HG03139 (cell line): ENCODE data around the gene FST.

Source experiments
- ATAC-seq: cut with Tn5 transposase; IDR thresholded peaks from one replicate; pipeline ENCODE4 v1.9.1; 2021; ENCODE audit not compliant: unreplicated experiment

FST gene

DNA sequence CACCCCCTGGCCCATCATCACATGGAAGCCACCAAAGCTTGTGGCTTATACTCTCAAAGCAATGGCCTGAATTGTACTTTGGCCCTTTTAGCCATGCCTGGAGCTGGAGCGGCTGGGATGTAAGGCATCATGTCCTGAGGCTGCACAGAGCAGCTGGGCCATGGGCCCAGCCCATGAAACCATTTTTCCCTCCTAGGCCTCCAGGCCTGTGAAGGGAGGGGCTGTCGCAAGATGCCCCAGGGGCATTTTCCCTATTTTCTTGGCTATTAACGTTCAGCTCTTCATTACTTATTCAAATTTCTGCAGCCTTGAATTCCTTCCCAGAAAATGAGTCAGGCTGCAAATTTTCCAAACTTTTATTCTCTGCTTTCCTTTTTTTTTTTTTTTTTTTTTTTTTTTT, 27.7 kb downstream of the FST start:
- ATAC-seq, result no peak

DNA sequence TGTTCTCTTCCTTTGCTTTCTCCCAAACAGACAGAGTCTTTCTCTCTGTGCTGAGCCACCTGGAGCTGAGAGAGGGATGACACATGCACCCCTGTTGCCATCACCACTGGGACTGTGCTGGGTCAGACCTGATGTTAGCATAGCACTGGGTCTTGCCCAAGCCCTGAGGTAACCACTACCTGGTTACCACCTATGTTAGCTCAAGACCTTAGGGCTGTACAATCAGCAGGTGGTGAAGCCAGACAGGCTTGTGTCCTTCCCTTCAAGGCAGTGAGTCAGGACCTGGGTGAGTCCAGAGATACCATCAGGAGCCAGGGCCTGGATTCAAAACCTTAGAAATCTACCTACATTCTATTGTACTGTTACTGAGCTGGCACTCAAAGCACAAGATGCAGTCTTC, 32.1 kb downstream of the FST start:
- no peak for ATAC-seq

DNA sequence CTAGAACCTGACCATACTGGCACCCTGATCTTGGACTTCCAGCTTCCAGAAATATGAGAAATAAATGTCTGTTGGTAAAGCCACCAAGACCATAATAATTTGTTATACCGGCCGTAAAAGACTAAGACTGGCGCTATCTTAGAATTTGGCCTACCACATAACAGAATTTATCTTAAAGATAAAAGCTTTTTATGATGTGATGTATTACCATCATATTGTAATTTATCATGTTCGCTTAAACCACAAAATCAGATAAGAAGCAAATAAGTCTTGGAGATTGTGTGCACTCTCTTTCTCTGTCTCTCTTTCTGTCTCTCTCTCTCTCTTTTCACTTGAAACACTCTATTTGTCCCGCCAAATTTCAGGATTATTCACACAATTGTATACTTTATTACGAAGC, 35.6 kb downstream of the FST start:
- ATAC-seq, result no peak

DNA sequence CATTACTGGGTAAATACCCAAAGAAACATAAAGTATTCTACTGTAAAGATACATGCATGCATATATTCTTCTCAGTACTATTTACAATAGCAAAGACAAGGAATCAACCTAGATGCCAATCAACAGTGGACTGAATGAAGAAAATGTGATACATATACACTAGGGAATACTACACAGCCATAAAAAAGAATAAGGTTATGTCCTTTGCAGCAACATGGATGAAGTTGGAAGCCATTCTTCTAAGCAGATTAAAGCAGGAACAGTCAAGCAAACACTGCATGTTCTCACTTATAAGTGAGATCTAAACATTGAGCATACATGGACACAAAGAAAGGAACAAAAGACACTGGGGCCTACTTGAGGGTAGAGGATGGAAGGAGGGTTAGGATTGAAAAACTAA, 40.4 kb downstream of the FST start:
- ATAC-seq, result no peak
